ENCODE results near the gene SEMA6C.
"Not testable (repeated sequence)": the region's sequence is repeated elsewhere in the genome, so short reads cannot be mapped to it uniquely, and the experiment has no call there.

SEMA6C gene

GRCh38 chr1:151146412-151147131 lies at the start of gene SEMA6C:
Gene SEMA6C, minus strand, starts transcription at chr1:151146631. Its CDS starts 4,010 bp downstream, at chr1:151142621.
- peak within 1 kb of the TSS; percentile 63 for H3K4me3 ChIP-seq (ENCODE audit: low read length)
- peak; percentile 92 for DNase-seq (ENCODE audit: low read depth)
- no peak for TF ChIP-seq CTCF (IDR thresholded peaks at IDR 0.05; ENCODE audit: insufficient read depth, low read depth, low read length, missing control alignments)

- DNase-seq (ENCODE audit: low read depth), result peak; percentile 99
- H3K4me3 ChIP-seq (ENCODE audit: low read length), result peak overlapping the region; percentile 49
Observed at GRCh38 chr1:151194894-151195594, 48.6 kb upstream of the SEMA6C start.

- peak; percentile 36 for DNase-seq (ENCODE audit: low read depth)
- no peak for TF ChIP-seq CTCF (IDR thresholded peaks at IDR 0.05; ENCODE audit: insufficient read depth, low read depth, low read length, missing control alignments)
- H3K4me3 ChIP-seq (ENCODE audit: low read length), result no peak overlapping the region
Observed at GRCh38 chr1:151193856-151194255, 47.4 kb upstream of the SEMA6C start.

GRCh38 chr1:151193304-151193703 lies 46.9 kb upstream of the SEMA6C start:
- no peak overlapping the region for H3K4me3 ChIP-seq (ENCODE audit: low read length)
- no peak for DNase-seq (ENCODE audit: low read depth)
- TF ChIP-seq CTCF (IDR thresholded peaks at IDR 0.05; ENCODE audit: insufficient read depth, low read depth, low read length, missing control alignments), result no peak

- DNase-seq (ENCODE audit: low read depth), result no peak
- no peak for TF ChIP-seq CTCF (IDR thresholded peaks at IDR 0.05; ENCODE audit: insufficient read depth, low read depth, low read length, missing control alignments)
- H3K4me3 ChIP-seq (ENCODE audit: low read length), result no peak overlapping the region
Observed at GRCh38 chr1:151192047-151192446, 45.6 kb upstream of the SEMA6C start.

GRCh38 chr1:151189637-151190445 lies 43.4 kb upstream of the SEMA6C start, which contains the start of gene VPS72:
Gene VPS72, minus strand, starts transcription at chr1:151190197. Its CDS starts 76 bp downstream, at chr1:151190121.
- DNase-seq (ENCODE audit: low read depth), result peak; percentile 90
- peak; percentile 11 for TF ChIP-seq CTCF (IDR thresholded peaks at IDR 0.05; ENCODE audit: insufficient read depth, low read depth, low read length, missing control alignments)
- peak within 1 kb of the TSS; percentile 96 for H3K4me3 ChIP-seq (ENCODE audit: low read length)

- peak overlapping the region; percentile 96 for H3K4me3 ChIP-seq (ENCODE audit: low read length)
- DNase-seq (ENCODE audit: low read depth), result not testable (repeated sequence)
Observed at GRCh38 chr1:151188667-151189066, 42.2 kb upstream of the SEMA6C start.
